GM12878 (cell line): ENCODE measurements around the gene P2RX1. TPM values are rescaled to one million over a fixed set of nuclear protein-coding genes. Genes with fewer than 3 reads are reported as not detected.

Experiments
- ATAC-seq: fragments of 200-7000 bp; cut with Tn5 transposase; 3 replicates; pipeline ENCODE4 v1.9.1; 2020; ENCODE audit warnings: mild to moderate bottlenecking, moderate library complexity
- BruUV-seq: library from RNA; stranded (reverse); fragments of 400-500 nt; replicated peaks from 2 replicates; lab custom pipeline; 2021; lab: Mats Ljungman, UMichigan
- CTCF ChIA-PET: fragments of 300-600 bp; sonication (Branson Sonifier 250); formaldehyde crosslinking; extraction: SDS; loops from one replicate; lab custom pipeline; 2021; ENCODE audit warnings: inconsistent platforms; lab: Yijun Ruan, JAX
- POLR2A ChIA-PET: fragments of 350-600 bp; formaldehyde crosslinking; extraction: SDS; loops from one replicate; lab custom pipeline; 2021; ENCODE audit warnings: inconsistent platforms; lab: Charles Lee
- RAD21 ChIA-PET: fragments of 300-600 bp; sonication (Branson Sonifier 250); formaldehyde crosslinking; loops from one replicate; lab custom pipeline; 2023; ENCODE audit warnings: antibody characterized with exemption; ENCODE audit not compliant: unreplicated experiment; lab: Charles Lee
- SMC1A ChIA-PET: fragments of 300-600 bp; sonication (Branson Sonifier 250); formaldehyde crosslinking; loops from one replicate; lab custom pipeline; 2023; ENCODE audit not compliant: unreplicated experiment, uncharacterized antibody; lab: Charles Lee
- DNase-seq: peaks from one replicate; pipeline ENCODE4 v3.0.0-alpha.2; 2011; ENCODE audit warnings: low read depth, low spot score
- FAIRE-seq: peaks from 3 replicates; lab custom pipeline; 2011; peaks lifted over from hg19 to GRCh38; lab: Jason Lieb, UNC
- H2AFZ ChIP-seq: 2 replicates; pipeline ENCODE4 v1.6.0; 2011; ENCODE audit warnings: low read depth, low read length, control low read depth; ENCODE audit not compliant: control insufficient read depth
- H3K27ac ChIP-seq: 2 replicates; pipeline ENCODE4 v1.5.1; 2011; ENCODE audit warnings: control low read depth; ENCODE audit not compliant: control insufficient read depth, insufficient read depth
- H3K27me3 ChIP-seq, 2 experiments: replicated peaks in 1 of 2; 2 replicates each; pipeline versions ENCODE4 v1.6.0 to v1.6.1; 2011; ENCODE audit warnings: low read length in 1 of 2; ENCODE audit not compliant: control insufficient read depth in 2 of 2, insufficient read depth in 2 of 2
- H3K36me3 ChIP-seq, 2 experiments: 2 replicates each; pipeline ENCODE4 v1.5.1; 2011; ENCODE audit warnings: low read length in 1 of 2; ENCODE audit not compliant: control insufficient read depth in 2 of 2, insufficient read depth in 2 of 2
- H3K4me1 ChIP-seq: 2 replicates; pipeline ENCODE4 v1.6.1; 2011; ENCODE audit warnings: mild to moderate bottlenecking, low read length, moderate library complexity, mixed read lengths; ENCODE audit not compliant: control insufficient read depth, insufficient read depth
- H3K4me2 ChIP-seq: 2 replicates; pipeline ENCODE4 v1.6.0; 2011; ENCODE audit warnings: control low read depth; ENCODE audit not compliant: control insufficient read depth, insufficient read depth
- H3K4me3 ChIP-seq: fragments of 200-600 bp; sonication (generic); 2 replicates; pipeline ENCODE4 v1.5.1; 2016
- H3K79me2 ChIP-seq: 2 replicates; pipeline ENCODE4 v1.6.0; 2011; ENCODE audit warnings: low read length; ENCODE audit not compliant: control insufficient read depth, insufficient read depth
- H3K9ac ChIP-seq: 2 replicates; pipeline ENCODE4 v1.8.0; 2011; ENCODE audit warnings: low read length, control low read depth, mixed read lengths; ENCODE audit not compliant: control insufficient read depth, insufficient read depth
- H3K9me3 ChIP-seq: replicated peaks from 3 replicates; pipeline ENCODE4 v1.5.1; 2011; ENCODE audit warnings: mild to moderate bottlenecking, low read length; ENCODE audit not compliant: control insufficient read depth, insufficient read depth
- H4K20me1 ChIP-seq: 2 replicates; pipeline ENCODE4 v1.6.0; 2011; ENCODE audit not compliant: control insufficient read depth, insufficient read depth
- ASH2L ChIP-seq: fragments of 300-600, 200-600 bp; sonication (generic); IDR thresholded peaks from 2 replicates; pipeline ENCODE4 v1.6.1; 2017; ENCODE audit warnings: low read depth, mild to moderate bottlenecking, borderline replicate concordance
- ATF7 ChIP-seq: fragments of 450-650 bp; IDR thresholded peaks from 2 replicates; pipeline ENCODE4 v1.6.1; 2016; ENCODE audit warnings: low read depth, mild to moderate bottlenecking
- BCL11A ChIP-seq: IDR thresholded peaks from 2 replicates; pipeline ENCODE4 v1.6.1; 2011; ENCODE audit warnings: low read depth, low read length
- BRCA1 ChIP-seq: IDR thresholded peaks from 2 replicates; pipeline ENCODE4 v1.6.1; 2011; ENCODE audit warnings: low read depth, low read length, improper control_type of control experiment
- CHD4 ChIP-seq: fragments of 200-600 bp; sonication (generic); IDR thresholded peaks from 2 replicates; pipeline ENCODE4 v1.6.1; 2016; ENCODE audit warnings: mild to moderate bottlenecking
- DPF2 ChIP-seq: fragments of 450-650 bp; IDR thresholded peaks from 2 replicates; pipeline ENCODE4 v1.6.1; 2017; ENCODE audit warnings: mild to moderate bottlenecking
- ETV6 ChIP-seq, 2 experiments: fragments of 450-650 bp in 1 of 2; IDR thresholded peaks in 1 of 2; conservative IDR thresholded peaks in 1 of 2; 2 replicates each; pipeline ENCODE4 v1.6.1; 2014; ENCODE audit warnings: antibody characterized with exemption in 1 of 2, borderline replicate concordance in 1 of 2, low read depth in 1 of 2, mild to moderate bottlenecking in 1 of 2, moderate library complexity in 1 of 2
- EZH2 ChIP-seq: IDR thresholded peaks from 2 replicates; pipeline ENCODE4 v1.6.1; 2012; ENCODE audit warnings: low read depth, mild to moderate bottlenecking, control low read depth, inconsistent platforms, low read length, borderline replicate concordance; ENCODE audit not compliant: control insufficient read depth
- GABPA ChIP-seq: IDR thresholded peaks from 2 replicates; pipeline ENCODE4 v1.6.1; 2014; ENCODE audit warnings: antibody characterized with exemption, low read depth, mild to moderate bottlenecking, inconsistent platforms
- LARP7 ChIP-seq: fragments of 450-650 bp; IDR thresholded peaks from 2 replicates; pipeline ENCODE4 v1.6.1; 2017; ENCODE audit warnings: mild to moderate bottlenecking
- MYB ChIP-seq: fragments of 150-350 bp; IDR thresholded peaks from 2 replicates; pipeline ENCODE4 v1.6.1; 2014; ENCODE audit warnings: mild to moderate bottlenecking, low read depth, low read length, borderline replicate concordance
- NFIC ChIP-seq: IDR thresholded peaks from 2 replicates; pipeline ENCODE4 v1.6.1; 2012; ENCODE audit warnings: low read depth, mild to moderate bottlenecking, inconsistent platforms, low read length, moderate library complexity
- PML ChIP-seq: IDR thresholded peaks from 2 replicates; pipeline ENCODE4 v1.6.1; 2012; ENCODE audit warnings: low read length, inconsistent platforms
- RAD51 ChIP-seq: fragments of 450-650 bp; IDR thresholded peaks from 2 replicates; pipeline ENCODE4 v1.6.1; 2016; ENCODE audit warnings: moderate library complexity, mild to moderate bottlenecking, inconsistent platforms
- SIN3A ChIP-seq: IDR thresholded peaks from 2 replicates; pipeline ENCODE4 v1.6.1; 2012; ENCODE audit warnings: low read depth, low read length, improper control_type of control experiment
- SREBF1 ChIP-seq: IDR thresholded peaks from 2 replicates; pipeline ENCODE4 v1.6.1; 2012; ENCODE audit warnings: mild to moderate bottlenecking, low read length
- TAF1 ChIP-seq: IDR thresholded peaks from 2 replicates; pipeline ENCODE4 v1.6.1; 2011; ENCODE audit warnings: mild to moderate bottlenecking, low read depth, low read length, borderline replicate concordance
- WGBS: methylation state at CpG from one replicate; pipeline ENCODE4 v1.1.6; 2016; ENCODE audit warnings: low lambda C conversion rate; ENCODE audit not compliant: insufficient replicate concordance, insufficient coverage; ENCODE audit errors: missing lambda C conversion rate; 5-methylcytosine and 5-hydroxymethylcytosine counted together
- in situ Hi-C: fragments of 300-500 bp; cut with MboI; formaldehyde crosslinking; loops from 9 replicates; pipeline ENCODE4 v1.14.3; 2018; ENCODE audit warnings: mixed read lengths
- intact Hi-C: fragments of 100-400 bp; cut with micrococcal nuclease; formaldehyde crosslinking; loops from one replicate; pipeline ENCODE4 v1.14.2; 2022; ENCODE audit not compliant: unreplicated experiment
- polyA plus RNA-seq, 11 experiments: library from polyadenylated mRNA; depleted of rRNA in 4 of 11; unstranded in 6 of 11; stranded (reverse) in 5 of 11; fragments of >200 nt; fragmentation: Nextera tagmentation in 4 of 11; fragmentation: Illumina TruSeq in 1 of 11; extraction: Ambion mirVana in 4 of 11; extraction: Trizol in 1 of 11; gene quantifications; 1 replicate in 1 of 11; 2 replicates in 10 of 11; pipeline versions ENCODE4 v1.2.1 to v1.2.3, GENCODE V29; 2011 to 2016; ENCODE audit warnings: inconsistent platforms in 2 of 11, missing spikeins in 2 of 11, low read depth in 1 of 11
- total RNA-seq, 4 experiments: library from RNA; depleted of rRNA in 3 of 4; stranded (reverse); fragments of >200 nt in 3 of 4; fragmentation: Illumina TruSeq in 1 of 4; extraction: Trizol in 1 of 4; gene quantifications; 2 replicates each; pipeline versions ENCODE4 v1.2.1 to v1.2.3, GENCODE V29; 2013 to 2021
- TF ChIP-seq, protein P1 (sequence below): IDR thresholded peaks from 2 replicates; pipeline ENCODE4 v1.6.1; 2012; ENCODE audit warnings: mild to moderate bottlenecking, low read depth, low read length
- TF ChIP-seq, protein P2 (sequence below): fragments of 450-650 bp; conservative IDR thresholded peaks from 2 replicates; pipeline ENCODE4 v1.6.1; 2017; ENCODE audit warnings: mild to moderate bottlenecking, moderate library complexity

The P2RX1 gene
- total and polyA plus RNA-seq, 10 of the 15 experiments (the other 5 are each of a cell fraction or from before 2014, with no cell fraction given): 0.12 to 6.2 (median 3.4) TPM

DNA sequence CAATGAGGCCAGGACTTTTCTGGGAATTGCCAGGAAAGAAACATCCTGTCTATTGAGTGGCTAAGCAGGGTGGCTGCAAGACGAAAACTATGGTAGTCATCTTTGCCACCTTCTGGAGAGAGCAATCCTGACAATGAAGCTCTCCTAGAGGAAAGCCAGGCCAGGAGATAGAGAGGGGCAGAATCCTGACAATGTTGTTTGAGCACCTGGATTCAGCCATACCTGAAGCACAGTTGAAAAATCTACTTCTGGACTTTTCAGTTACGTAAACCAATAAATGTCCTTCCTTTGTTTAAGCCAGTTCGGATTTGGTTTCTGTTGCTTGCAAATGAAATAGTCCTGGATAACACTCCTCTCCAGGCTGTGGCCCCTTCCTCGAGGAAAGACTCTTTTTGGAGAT, 9.4 kb downstream of the P2RX1 start (continued):
- TF ChIP-seq, protein P1, sequence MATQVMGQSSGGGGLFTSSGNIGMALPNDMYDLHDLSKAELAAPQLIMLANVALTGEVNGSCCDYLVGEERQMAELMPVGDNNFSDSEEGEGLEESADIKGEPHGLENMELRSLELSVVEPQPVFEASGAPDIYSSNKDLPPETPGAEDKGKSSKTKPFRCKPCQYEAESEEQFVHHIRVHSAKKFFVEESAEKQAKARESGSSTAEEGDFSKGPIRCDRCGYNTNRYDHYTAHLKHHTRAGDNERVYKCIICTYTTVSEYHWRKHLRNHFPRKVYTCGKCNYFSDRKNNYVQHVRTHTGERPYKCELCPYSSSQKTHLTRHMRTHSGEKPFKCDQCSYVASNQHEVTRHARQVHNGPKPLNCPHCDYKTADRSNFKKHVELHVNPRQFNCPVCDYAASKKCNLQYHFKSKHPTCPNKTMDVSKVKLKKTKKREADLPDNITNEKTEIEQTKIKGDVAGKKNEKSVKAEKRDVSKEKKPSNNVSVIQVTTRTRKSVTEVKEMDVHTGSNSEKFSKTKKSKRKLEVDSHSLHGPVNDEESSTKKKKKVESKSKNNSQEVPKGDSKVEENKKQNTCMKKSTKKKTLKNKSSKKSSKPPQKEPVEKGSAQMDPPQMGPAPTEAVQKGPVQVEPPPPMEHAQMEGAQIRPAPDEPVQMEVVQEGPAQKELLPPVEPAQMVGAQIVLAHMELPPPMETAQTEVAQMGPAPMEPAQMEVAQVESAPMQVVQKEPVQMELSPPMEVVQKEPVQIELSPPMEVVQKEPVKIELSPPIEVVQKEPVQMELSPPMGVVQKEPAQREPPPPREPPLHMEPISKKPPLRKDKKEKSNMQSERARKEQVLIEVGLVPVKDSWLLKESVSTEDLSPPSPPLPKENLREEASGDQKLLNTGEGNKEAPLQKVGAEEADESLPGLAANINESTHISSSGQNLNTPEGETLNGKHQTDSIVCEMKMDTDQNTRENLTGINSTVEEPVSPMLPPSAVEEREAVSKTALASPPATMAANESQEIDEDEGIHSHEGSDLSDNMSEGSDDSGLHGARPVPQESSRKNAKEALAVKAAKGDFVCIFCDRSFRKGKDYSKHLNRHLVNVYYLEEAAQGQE: no peak
- TF ChIP-seq BCL11A (no peak), ATF7 (no peak), RAD51 (no peak), TAF1 (no peak), EZH2 (no peak), SIN3A (no peak), CHD4 (no peak)

DNA sequence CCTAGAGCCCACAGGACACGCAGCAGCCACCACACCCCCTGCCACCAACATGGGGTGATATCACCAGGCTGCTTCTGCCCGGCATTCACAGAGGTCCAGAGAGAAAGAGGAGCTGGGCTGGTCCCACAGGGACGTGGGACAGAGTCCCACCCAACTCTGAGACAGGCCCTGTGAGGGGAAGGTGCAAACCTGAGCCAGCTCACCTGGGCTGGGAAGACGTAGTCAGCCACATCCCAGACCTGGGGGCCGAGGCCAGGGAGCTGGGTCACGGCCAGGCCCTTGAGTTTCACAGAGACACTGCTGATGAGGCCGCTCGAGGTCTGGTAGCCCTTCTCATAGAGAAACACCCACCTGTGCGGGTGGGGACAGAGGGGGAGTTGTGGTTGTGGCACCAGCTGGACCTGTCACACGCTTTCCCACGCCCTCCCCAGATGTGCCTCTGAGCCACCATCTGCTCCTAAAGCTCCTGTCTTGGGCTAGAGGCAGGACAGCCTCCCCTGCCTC, 11.2 kb downstream of the P2RX1 start:
- ChIA-PET CTCF (interaction anchor here (1.0 to 1.9 kb wide), 7 partner anchors 9 to 168 kb away, joined by 4 to 7 read pairs (median 5); partner anchors contain the start of gene P2RX1), POLR2A (interaction anchor here (0.7 to 1.0 kb wide), 4 partner anchors 10 to 239 kb away, joined by 3 to 9 read pairs (median 3); no protein-coding TSS in a partner anchor), RAD21 (interaction anchor here (1.3 to 2.2 kb wide), 3 partner anchors 10 to 167 kb away, joined by 5 to 6 read pairs (median 5); no protein-coding TSS in a partner anchor), SMC1A (interaction anchor here (1.2 kb wide), 1 partner anchor 59 kb away, joined by 4 read pairs; the partner anchor contains the start of gene NCBP3)
- H3K36me3 ChIP-seq: no peaks in the 10 kb centered on the region
- H3K27me3 ChIP-seq: no peaks in the 10 kb centered on the region; a peak in 1 of 4 replicates
- H3K79me2 ChIP-seq: no peaks in the 10 kb centered on the region
- FAIRE-seq (peak; percentile 44), DNase-seq (no peak), ATAC-seq (peak; percentile 68)
- H4K20me1 ChIP-seq: no peaks in the 10 kb centered on the region
- no TSS peak for BruUV-seq
- H2AFZ ChIP-seq: peak overlapping the region; percentile 7; the same call in 1 of the 2 replicates
- H3K9ac ChIP-seq: no peak overlapping the region
- no peak overlapping the region for H3K27ac ChIP-seq
- intact Hi-C loops: no loop called here
- in situ Hi-C loops: no loop called here
- H3K4me2 ChIP-seq: no peak overlapping the region
- 40% methylated on average over 10 of the region's 11 CpGs for WGBS
- H3K9me3 ChIP-seq: no peaks in the 10 kb centered on the region
- no peak overlapping the region for H3K4me3 ChIP-seq
- H3K4me1 ChIP-seq: peaks cover 5% of the 10 kb centered on the region
- no peak for TF ChIP-seq SREBF1
- no peak for TF ChIP-seq CHD4
- TF ChIP-seq PML: no peak
- TF ChIP-seq GABPA: no peak
- TF ChIP-seq DPF2: 0 out of 2 replicates have a peak, but pooled peaks have one; percentile 9
- no peak for TF ChIP-seq NFIC
- no peak for TF ChIP-seq ETV6 (conservative IDR thresholded peaks at IDR 0.05 in 1 of 2, IDR thresholded peaks at IDR 0.05 in 1 of 2; ENCODE audit: borderline replicate concordance in 1 of 2, low read depth in 1 of 2)
- TF ChIP-seq ASH2L: no peak
- peak; percentile 24; the same call in 1 of the 2 replicates for TF ChIP-seq LARP7
- TF ChIP-seq BRCA1: no peak
- no peak for TF ChIP-seq MYB
- TF ChIP-seq, protein P2, sequence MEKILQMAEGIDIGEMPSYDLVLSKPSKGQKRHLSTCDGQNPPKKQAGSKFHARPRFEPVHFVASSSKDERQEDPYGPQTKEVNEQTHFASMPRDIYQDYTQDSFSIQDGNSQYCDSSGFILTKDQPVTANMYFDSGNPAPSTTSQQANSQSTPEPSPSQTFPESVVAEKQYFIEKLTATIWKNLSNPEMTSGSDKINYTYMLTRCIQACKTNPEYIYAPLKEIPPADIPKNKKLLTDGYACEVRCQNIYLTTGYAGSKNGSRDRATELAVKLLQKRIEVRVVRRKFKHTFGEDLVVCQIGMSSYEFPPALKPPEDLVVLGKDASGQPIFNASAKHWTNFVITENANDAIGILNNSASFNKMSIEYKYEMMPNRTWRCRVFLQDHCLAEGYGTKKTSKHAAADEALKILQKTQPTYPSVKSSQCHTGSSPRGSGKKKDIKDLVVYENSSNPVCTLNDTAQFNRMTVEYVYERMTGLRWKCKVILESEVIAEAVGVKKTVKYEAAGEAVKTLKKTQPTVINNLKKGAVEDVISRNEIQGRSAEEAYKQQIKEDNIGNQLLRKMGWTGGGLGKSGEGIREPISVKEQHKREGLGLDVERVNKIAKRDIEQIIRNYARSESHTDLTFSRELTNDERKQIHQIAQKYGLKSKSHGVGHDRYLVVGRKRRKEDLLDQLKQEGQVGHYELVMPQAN: no peak
